Kidney epithelial cell (primary cell): ENCODE measurements around the gene CMTM2. TPM values are rescaled to one million over a fixed set of nuclear protein-coding genes. Genes with fewer than 3 reads are reported as not detected.
A peak's percentile ranks its signal among the peaks of the same experiment; 100 is the strongest.

ENCODE experiments used
- DNase-seq: peaks from one replicate; pipeline ENCODE4 v3.0.0-alpha.2; 2010; ENCODE audit warnings: low read depth
- H3K27me3 ChIP-seq: 2 replicates; pipeline ENCODE4 v1.6.0; 2011; ENCODE audit warnings: low read length; ENCODE audit not compliant: control insufficient read depth, insufficient read depth
- H3K36me3 ChIP-seq: 2 replicates; pipeline ENCODE4 v1.5.1; 2011; ENCODE audit warnings: low read length; ENCODE audit not compliant: control insufficient read depth, insufficient read depth
- H3K4me3 ChIP-seq: 2 replicates; pipeline ENCODE4 v1.5.1; 2011; ENCODE audit warnings: low read depth, mild to moderate bottlenecking, control low read depth, low read length
- CTCF ChIP-seq: IDR thresholded peaks from 2 replicates; pipeline ENCODE4 v1.5.1; 2011; ENCODE audit warnings: mild to moderate bottlenecking, moderate library complexity, low read length, control low read depth, inconsistent platforms; ENCODE audit not compliant: insufficient read depth, poor library complexity, severe bottlenecking
- total RNA-seq: library from RNA; depleted of rRNA; stranded (reverse); fragments of >200 nt; gene quantifications from 2 replicates; pipeline ENCODE4 v1.2.3, GENCODE V29; 2015

CMTM2 gene
- total RNA-seq, 1 donor from 2014 or later: 0.54 TPM

- Histone ChIP-seq H3K27me3 (no peaks in the 10 kb centered on the region), H3K36me3 (no peaks in the 10 kb centered on the region), H3K4me3 (no peak overlapping the region)
- TF ChIP-seq CTCF: no peak
- no peak for DNase-seq
Measured at GRCh38 chr16:66551348-66551759, 27.9 kb upstream of the CMTM2 start.

DNA sequence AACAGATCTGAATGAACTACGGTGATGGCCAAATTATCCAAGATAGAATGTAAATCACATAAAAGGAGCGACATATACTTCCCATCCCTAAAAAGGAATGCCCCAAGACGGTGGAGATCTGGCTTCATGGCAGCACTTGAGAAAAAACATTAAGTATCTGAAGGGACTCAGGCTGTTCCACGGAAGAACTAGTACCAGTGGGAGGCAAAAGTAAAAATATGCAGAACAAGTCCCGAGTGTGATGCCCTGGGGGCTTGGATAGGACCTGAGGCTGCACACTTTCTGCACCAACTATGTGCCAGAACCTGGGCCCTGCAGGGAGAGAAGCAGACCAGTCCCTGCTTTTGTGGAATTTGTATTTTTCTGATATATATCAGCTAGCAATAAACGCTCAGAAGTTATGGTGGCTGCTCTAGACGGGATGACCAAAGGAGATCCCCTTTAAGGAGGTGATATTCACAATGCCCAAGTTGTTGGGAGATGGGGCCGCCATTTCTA, 27.4 kb upstream of the CMTM2 start:
- TF ChIP-seq CTCF: no peak
- Histone ChIP-seq H3K27me3 (no peaks in the 10 kb centered on the region), H3K4me3 (peak overlapping the region; percentile 40), H3K36me3 (no peaks in the 10 kb centered on the region)
- DNase-seq: no peak

DNA sequence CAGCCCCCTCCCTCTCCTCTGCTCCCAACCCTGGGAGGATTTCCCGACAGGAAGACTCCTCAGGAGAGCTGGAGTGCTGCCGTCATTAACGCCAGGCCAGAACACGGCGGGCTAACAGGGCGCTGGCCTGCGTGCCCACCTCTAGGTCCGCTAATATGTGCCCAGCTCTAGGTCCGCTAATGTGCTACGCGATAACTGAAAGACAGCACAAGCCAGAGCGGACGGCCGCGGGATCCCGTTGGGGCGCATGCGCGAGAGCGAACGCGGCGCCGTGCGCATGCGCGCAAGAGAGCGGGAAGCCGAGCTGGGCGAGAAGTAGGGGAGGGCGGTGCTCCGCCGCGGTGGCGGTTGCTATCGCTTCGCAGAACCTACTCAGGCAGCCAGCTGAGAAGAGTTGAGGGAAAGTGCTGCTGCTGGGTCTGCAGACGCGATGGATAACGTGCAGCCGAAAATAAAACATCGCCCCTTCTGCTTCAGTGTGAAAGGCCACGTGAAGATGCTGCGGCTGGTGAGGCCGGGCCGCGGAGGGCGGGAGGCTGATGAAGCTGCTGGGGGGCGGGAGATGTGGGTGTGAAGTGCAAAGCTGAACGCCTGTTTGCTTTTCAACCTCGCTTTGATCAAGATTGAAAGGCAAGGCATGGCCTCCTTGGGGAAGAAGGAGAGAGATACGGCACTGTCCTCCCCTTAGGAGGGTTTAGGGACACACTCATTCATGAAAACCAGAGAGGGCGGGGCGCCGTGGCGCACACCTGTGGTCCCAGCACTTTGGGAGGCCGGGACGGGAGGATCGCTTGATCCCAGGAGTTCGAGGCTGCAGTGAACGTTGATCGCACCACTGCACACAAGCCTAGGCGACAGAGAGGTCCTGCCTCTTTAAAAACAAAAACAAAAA, 26.7 kb upstream of the CMTM2 start, which contains the start of gene CKLF:
TSS of gene CKLF (plus strand) at position 291 of the 892 bp plus-strand sequence. CDS start at position 431, 140 bp downstream.
- peak; percentile 35 for DNase-seq
- no peaks in the 10 kb centered on the region for H3K27me3 ChIP-seq
- TF ChIP-seq CTCF: no peak
- H3K36me3 ChIP-seq: no peaks in the 10 kb centered on the region
- peak within 1 kb of the TSS; percentile 40 for H3K4me3 ChIP-seq

- no peak for TF ChIP-seq CTCF
- DNase-seq: no peak
- no peaks in the 10 kb centered on the region for H3K27me3 ChIP-seq
- no peaks in the 10 kb centered on the region for H3K36me3 ChIP-seq
- H3K4me3 ChIP-seq: peak overlapping the region; percentile 40
Measured at GRCh38 chr16:66553223-66553622, 26.0 kb upstream of the CMTM2 start.

GRCh38 chr16:66554021-66554420, 25.2 kb upstream of the CMTM2 start:
- no peak overlapping the region for H3K4me3 ChIP-seq
- no peak for DNase-seq
- no peaks in the 10 kb centered on the region for H3K27me3 ChIP-seq
- peaks cover 1% of the 10 kb centered on the region for H3K36me3 ChIP-seq
- TF ChIP-seq CTCF: no peak
